HUES6 (cell line): ENCODE data around the gene PLBD1.

Experiments
- H3K27ac ChIP-seq: 2 replicates; pipeline ENCODE4 v1.7.0; 2013; ENCODE audit warnings: low read depth, mild to moderate bottlenecking, low read length, inconsistent platforms
- H3K27me3 ChIP-seq: 2 replicates; pipeline ENCODE4 v1.6.1; 2013; ENCODE audit warnings: low read length; ENCODE audit not compliant: control insufficient read depth, insufficient read depth
- H3K36me3 ChIP-seq: 2 replicates; pipeline ENCODE4 v1.6.1; 2013; ENCODE audit warnings: low read length; ENCODE audit not compliant: control insufficient read depth, insufficient read depth
- H3K4me1 ChIP-seq: 2 replicates; pipeline ENCODE4 v1.6.1; 2013; ENCODE audit warnings: low read length; ENCODE audit not compliant: control insufficient read depth, insufficient read depth
- H3K4me3 ChIP-seq: 2 replicates; pipeline ENCODE4 v1.5.1; 2013; ENCODE audit warnings: low read depth, low read length
- H3K9ac ChIP-seq: one replicate; pipeline ENCODE4 v1.6.1; 2013; ENCODE audit warnings: mild to moderate bottlenecking, low read length
- H3K9me3 ChIP-seq: 2 replicates; pipeline ENCODE4 v1.6.1; 2013; ENCODE audit warnings: low read depth, low read length; ENCODE audit not compliant: control insufficient read depth, insufficient read depth

Gene PLBD1

GRCh38 chr12:14564336-14564959, 3.2 kb downstream of the PLBD1 start:
- no peak overlapping the region for H3K27ac ChIP-seq
- no peak overlapping the region for H3K4me3 ChIP-seq
- H3K9me3 ChIP-seq: no peaks in the 10 kb centered on the region
- peaks cover 8% of the 10 kb centered on the region; the same call in 1 of the 2 replicates for H3K4me1 ChIP-seq
- H3K9ac ChIP-seq: no peak overlapping the region
- H3K36me3 ChIP-seq: no peaks in the 10 kb centered on the region
- peaks cover 7% of the 10 kb centered on the region for H3K27me3 ChIP-seq

GRCh38 chr12:14563046-14563445, 4.6 kb downstream of the PLBD1 start:
- Histone ChIP-seq H3K9ac (no peak overlapping the region), H3K27ac (no peak overlapping the region), H3K4me1 (peaks cover 5% of the 10 kb centered on the region; the same call in 1 of the 2 replicates), H3K9me3 (no peaks in the 10 kb centered on the region), H3K4me3 (no peak overlapping the region), H3K36me3 (no peaks in the 10 kb centered on the region), H3K27me3 (peaks cover 5% of the 10 kb centered on the region)

DNA sequence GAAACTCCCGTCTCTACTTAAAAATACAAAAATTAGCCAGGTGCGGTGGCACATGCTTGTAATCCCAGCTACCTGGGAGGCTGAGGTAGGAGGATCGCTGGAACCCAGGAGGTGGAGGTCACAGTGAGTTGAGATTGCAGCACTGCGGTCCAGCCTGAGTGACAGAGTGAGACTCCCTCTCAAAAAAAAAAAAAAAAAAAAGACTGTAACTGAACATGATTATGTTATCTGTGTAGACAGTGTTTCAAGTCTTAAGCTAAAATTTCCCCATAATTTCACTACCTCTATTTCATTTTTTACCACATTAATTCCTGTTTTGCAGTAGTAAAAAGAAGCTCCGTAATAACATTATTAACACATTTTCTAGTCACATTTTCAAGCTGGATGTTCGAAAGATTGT, 5.4 kb downstream of the PLBD1 start:
- Histone ChIP-seq H3K27ac (no peak overlapping the region), H3K27me3 (peaks cover 4% of the 10 kb centered on the region)

DNA sequence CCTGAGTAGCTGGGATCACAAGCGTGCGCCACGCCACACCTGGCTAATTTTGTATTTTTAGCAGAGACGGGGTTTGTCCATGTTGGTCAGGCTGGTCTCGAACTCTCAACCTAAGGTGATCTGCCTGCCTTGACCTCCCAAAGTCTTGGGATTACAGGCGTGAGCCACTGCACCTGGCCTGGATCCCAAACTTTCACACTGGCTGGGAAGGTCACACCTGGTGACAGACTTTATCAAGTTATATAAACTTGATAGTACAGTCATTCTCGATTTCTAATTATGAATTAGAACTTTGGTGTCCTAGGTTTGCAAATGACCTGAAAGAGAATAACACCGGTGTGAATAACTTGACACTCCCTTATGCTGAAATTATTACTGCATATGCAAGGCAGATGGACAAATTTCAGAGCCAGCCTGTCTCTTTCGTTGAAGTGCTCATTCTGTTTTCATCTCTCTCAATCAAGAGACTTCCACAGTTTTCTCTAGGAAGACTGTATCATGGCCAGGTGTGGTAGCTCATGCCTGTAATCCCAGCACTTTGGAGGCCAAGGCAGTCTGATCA, 5.9 kb downstream of the PLBD1 start:
- 0 out of 2 replicates have a peak, but pooled peaks cover under 1% of the 10 kb centered on the region for H3K4me1 ChIP-seq
- H3K9me3 ChIP-seq: peaks cover 2% of the 10 kb centered on the region; the same call in 1 of the 2 replicates
- no peaks in the 10 kb centered on the region for H3K36me3 ChIP-seq
- no peaks in the 10 kb centered on the region for H3K27me3 ChIP-seq
- no peak overlapping the region for H3K4me3 ChIP-seq
- H3K9ac ChIP-seq: no peak overlapping the region
- no peak overlapping the region for H3K27ac ChIP-seq

More for the DNA sequence above, 5.4 kb downstream of the PLBD1 start:
- Histone ChIP-seq H3K4me1 (0 out of 2 replicates have a peak, but pooled peaks cover 3% of the 10 kb centered on the region), H3K36me3 (no peaks in the 10 kb centered on the region), H3K9me3 (peaks cover 2% of the 10 kb centered on the region; the same call in 1 of the 2 replicates), H3K4me3 (no peak overlapping the region), H3K9ac (no peak overlapping the region)

DNA sequence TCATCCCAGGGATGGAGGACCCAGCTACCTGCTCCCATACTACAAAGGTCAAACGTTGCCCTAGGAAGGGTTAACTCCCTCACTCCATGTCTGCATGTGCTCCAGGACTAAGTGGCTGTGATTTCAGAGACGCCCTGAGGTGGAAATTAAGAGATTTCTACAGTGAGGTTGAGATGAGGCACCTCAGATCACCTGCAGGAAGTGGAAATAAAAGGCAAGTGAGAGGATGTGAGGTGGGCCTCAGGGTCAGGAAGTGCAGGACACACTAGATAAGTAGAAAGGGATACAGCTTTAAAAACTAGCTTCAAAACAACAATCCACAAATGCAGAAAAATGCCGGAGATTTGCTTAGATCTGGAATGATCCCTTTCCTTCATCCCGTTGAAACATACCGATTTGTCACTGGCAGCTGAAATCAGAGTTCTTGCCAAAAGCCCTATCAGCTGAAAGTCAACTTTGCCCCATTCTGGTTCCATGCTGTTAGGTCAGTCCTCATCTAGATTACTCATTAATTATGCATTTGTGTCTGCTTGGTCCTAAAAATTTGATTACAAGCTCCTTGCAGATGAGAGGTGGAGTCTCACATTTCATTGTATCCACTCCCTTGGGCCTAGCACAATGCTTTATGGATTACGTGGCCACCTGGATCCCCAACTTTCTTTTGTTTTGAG, 6.6 kb downstream of the PLBD1 start:
- H3K27me3 ChIP-seq: no peaks in the 10 kb centered on the region
- no peak overlapping the region for H3K27ac ChIP-seq
- no peak overlapping the region for H3K4me3 ChIP-seq
- peaks cover 2% of the 10 kb centered on the region; the same call in 1 of the 2 replicates for H3K9me3 ChIP-seq
- no peak overlapping the region for H3K9ac ChIP-seq
- no peaks in the 10 kb centered on the region for H3K36me3 ChIP-seq
- H3K4me1 ChIP-seq: no peaks in the 10 kb centered on the region

GRCh38 chr12:14558473-14558959, 9.2 kb downstream of the PLBD1 start:
- Histone ChIP-seq H3K4me1 (peaks cover 10% of the 10 kb centered on the region), H3K4me3 (no peak overlapping the region), H3K36me3 (no peaks in the 10 kb centered on the region), H3K27ac (no peak overlapping the region), H3K9me3 (peaks cover 2% of the 10 kb centered on the region; the same call in 1 of the 2 replicates), H3K9ac (no peak overlapping the region), H3K27me3 (no peaks in the 10 kb centered on the region)

GRCh38 chr12:14557966-14558365, 9.7 kb downstream of the PLBD1 start:
- peaks cover 2% of the 10 kb centered on the region; the same call in 1 of the 2 replicates for H3K9me3 ChIP-seq
- no peak overlapping the region for H3K9ac ChIP-seq
- H3K27me3 ChIP-seq: no peaks in the 10 kb centered on the region
- no peaks in the 10 kb centered on the region for H3K36me3 ChIP-seq
- no peak overlapping the region for H3K4me3 ChIP-seq
- peaks cover 10% of the 10 kb centered on the region for H3K4me1 ChIP-seq
- no peak overlapping the region for H3K27ac ChIP-seq

GRCh38 chr12:14554281-14555007, 13.2 kb downstream of the PLBD1 start:
- Histone ChIP-seq H3K9ac (no peak overlapping the region), H3K27me3 (no peaks in the 10 kb centered on the region), H3K27ac (no peak overlapping the region), H3K4me1 (peaks cover 10% of the 10 kb centered on the region), H3K4me3 (no peak overlapping the region), H3K36me3 (no peaks in the 10 kb centered on the region), H3K9me3 (peaks cover 2% of the 10 kb centered on the region; the same call in 1 of the 2 replicates)

GRCh38 chr12:14548609-14549008, 19.1 kb downstream of the PLBD1 start:
- Histone ChIP-seq H3K4me3 (no peak overlapping the region), H3K9ac (no peak overlapping the region), H3K27ac (no peak overlapping the region), H3K36me3 (no peaks in the 10 kb centered on the region), H3K4me1 (no peaks in the 10 kb centered on the region), H3K9me3 (no peaks in the 10 kb centered on the region), H3K27me3 (no peaks in the 10 kb centered on the region)

DNA sequence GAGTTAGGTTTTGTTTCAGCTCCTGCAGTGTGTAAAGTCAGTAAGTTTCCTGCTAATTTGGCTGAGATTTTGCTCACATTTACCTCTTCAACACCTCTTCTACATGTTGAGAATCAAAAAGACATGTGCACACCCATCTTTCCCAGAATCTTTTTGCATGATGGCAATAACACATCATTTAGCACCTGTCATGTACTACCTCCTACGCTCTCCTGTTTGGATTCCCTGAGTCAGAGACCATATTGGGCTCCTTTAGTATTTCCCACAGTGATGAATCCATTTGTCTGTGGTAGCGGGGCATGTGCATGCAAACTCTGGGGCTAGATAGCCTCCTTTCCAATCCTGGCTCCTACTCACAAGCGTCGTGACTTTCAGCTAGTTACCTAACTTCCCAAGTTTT, 20.1 kb downstream of the PLBD1 start:
- H3K9me3 ChIP-seq: no peaks in the 10 kb centered on the region
- no peaks in the 10 kb centered on the region for H3K27me3 ChIP-seq
- H3K4me3 ChIP-seq: no peak overlapping the region
- no peak overlapping the region for H3K9ac ChIP-seq
- no peaks in the 10 kb centered on the region for H3K4me1 ChIP-seq
- H3K27ac ChIP-seq: no peak overlapping the region
- no peaks in the 10 kb centered on the region for H3K36me3 ChIP-seq
